HG03558 (cell line): ENCODE data around the gene WDR13.
"Not testable (repeated sequence)": the region's sequence is repeated elsewhere in the genome, so short reads cannot be mapped to it uniquely, and the experiment has no call there.

Experiments used
- ATAC-seq: cut with Tn5 transposase; IDR thresholded peaks from one replicate; pipeline ENCODE4 v1.9.1; 2021; ENCODE audit warnings: moderate number of reproducible peaks; ENCODE audit not compliant: unreplicated experiment; ENCODE audit errors: extremely low read depth

Gene WDR13

GRCh38 chrX:48649102-48649501, 51.8 kb downstream of the WDR13 start:
- no peak for ATAC-seq

GRCh38 chrX:48652055-48652579, 54.8 kb downstream of the WDR13 start:
- not testable (repeated sequence) for ATAC-seq

- ATAC-seq: not testable (repeated sequence)
Measured at GRCh38 chrX:48654746-48655145, 57.5 kb downstream of the WDR13 start.
